Hepatocyte (in vitro differentiated cells): Measurements from ENCODE around the gene ZMYND12. TPM values are rescaled to one million over a fixed set of nuclear protein-coding genes. Genes with fewer than 3 reads are reported as not detected.

Experiments used
- DNase-seq: peaks from one replicate; pipeline ENCODE4 v3.0.0-alpha.2; 2016; ENCODE audit warnings: low spot score
- H2AFZ ChIP-seq: fragments of 200-600 bp; sonication (generic); 2 replicates; pipeline ENCODE4 v1.6.0; 2016; ENCODE audit warnings: antibody characterized with exemption, mild to moderate bottlenecking
- H3K27ac ChIP-seq: fragments of 200-600 bp; sonication (generic); 2 replicates; pipeline ENCODE4 v1.5.1; 2016; ENCODE audit warnings: mild to moderate bottlenecking
- H3K27me3 ChIP-seq: fragments of 200-600 bp; sonication (generic); 2 replicates; pipeline ENCODE4 v1.6.1; 2016
- H3K36me3 ChIP-seq: fragments of 200-600 bp; sonication (generic); replicated peaks from 2 replicates; pipeline ENCODE4 v1.5.1; 2016; ENCODE audit warnings: low read depth; ENCODE audit not compliant: insufficient read depth
- H3K4me1 ChIP-seq: fragments of 200-600 bp; sonication (generic); 2 replicates; pipeline ENCODE4 v1.5.1; 2016; ENCODE audit warnings: mild to moderate bottlenecking, moderate library complexity; ENCODE audit not compliant: insufficient read depth
- H3K4me2 ChIP-seq: fragments of 200-600 bp; sonication (generic); 2 replicates; pipeline ENCODE4 v1.6.0; 2016
- H3K4me3 ChIP-seq: fragments of 200-600 bp; sonication (generic); 2 replicates; pipeline ENCODE4 v1.5.1; 2016; ENCODE audit warnings: mild to moderate bottlenecking
- H3K79me2 ChIP-seq: fragments of 200-600 bp; sonication (generic); 2 replicates; pipeline ENCODE4 v1.6.0; 2017; ENCODE audit warnings: mild to moderate bottlenecking
- H3K9me2 ChIP-seq: fragments of 200-600 bp; sonication (generic); replicated peaks from 2 replicates; pipeline ENCODE4 v1.6.0; 2017; ENCODE audit warnings: mild to moderate bottlenecking; ENCODE audit not compliant: insufficient read depth
- H3K9me3 ChIP-seq: fragments of 200-600 bp; sonication (generic); 2 replicates; pipeline ENCODE4 v1.5.1; 2016; ENCODE audit warnings: low read depth, mild to moderate bottlenecking
- H4K20me1 ChIP-seq: fragments of 200-600 bp; sonication (generic); 2 replicates; pipeline ENCODE4 v1.6.0; 2016; ENCODE audit warnings: mild to moderate bottlenecking; ENCODE audit not compliant: insufficient read depth, poor library complexity, severe bottlenecking
- CTCF ChIP-seq: fragments of 200-600 bp; sonication (generic); IDR thresholded peaks from 2 replicates; pipeline ENCODE4 v1.5.1; 2016; ENCODE audit warnings: antibody characterized with exemption, mild to moderate bottlenecking; ENCODE audit not compliant: poor library complexity
- EZH2 ChIP-seq: fragments of 200-600 bp; sonication (generic); IDR thresholded peaks from 2 replicates; pipeline ENCODE4 v1.6.1; 2016; ENCODE audit warnings: antibody characterized with exemption, mild to moderate bottlenecking, borderline replicate concordance
- EZH2phosphoT487 ChIP-seq: fragments of 200-600 bp; sonication (generic); IDR thresholded peaks from one replicate; pipeline ENCODE4 v1.6.1; 2018; ENCODE audit warnings: antibody characterized with exemption, mild to moderate bottlenecking, low read depth, moderate library complexity; ENCODE audit not compliant: unreplicated experiment, severe bottlenecking
- WGBS: methylation state at CpG from one replicate; pipeline ENCODE4 v1.1.6; 2016; ENCODE audit warnings: low lambda C conversion rate; ENCODE audit errors: missing lambda C conversion rate; 5-methylcytosine and 5-hydroxymethylcytosine counted together
- polyA plus RNA-seq: library from polyadenylated mRNA; unstranded; fragments of >200 nt; fragmentation: Nextera tagmentation; extraction: Ambion mirVana; gene quantifications from 2 replicates; pipeline ENCODE4 v1.2.1, GENCODE V29; 2016
- total RNA-seq: library from RNA; depleted of rRNA; stranded (reverse); fragments of >200 nt; gene quantifications from 2 replicates; pipeline ENCODE4 v1.2.3, GENCODE V29; 2014

The ZMYND12 gene
- total and polyA plus RNA-seq, 2 experiments from 2014 or later, result 0.57 to 0.87 TPM

GRCh38 chr1:42429603-42430002, 26.2 kb downstream of the ZMYND12 start:
- Histone ChIP-seq H3K27ac (peak overlapping the region; percentile 80), H3K9me3 (no peaks in the 10 kb centered on the region), H3K36me3 (no peaks in the 10 kb centered on the region), H2AFZ (no peak overlapping the region), H3K9me2 (no peaks in the 10 kb centered on the region), H3K4me2 (no peak overlapping the region), H3K79me2 (no peaks in the 10 kb centered on the region), H3K4me1 (peaks cover 8% of the 10 kb centered on the region), H4K20me1 (no peaks in the 10 kb centered on the region), H3K4me3 (no peak overlapping the region), H3K27me3 (no peaks in the 10 kb centered on the region)
- 64% methylated on average over 1 of the region's 1 CpG for WGBS
- TF ChIP-seq EZH2, result no peak
- no peak for TF ChIP-seq EZH2phosphoT487
- TF ChIP-seq CTCF, result no peak
- no peak for DNase-seq

GRCh38 chr1:42427240-42427639, 28.6 kb downstream of the ZMYND12 start:
- Histone ChIP-seq H3K27ac (no peak overlapping the region), H3K27me3 (no peaks in the 10 kb centered on the region), H3K9me2 (no peaks in the 10 kb centered on the region), H3K4me1 (peaks cover 8% of the 10 kb centered on the region), H3K36me3 (no peaks in the 10 kb centered on the region), H2AFZ (no peak overlapping the region), H3K9me3 (no peaks in the 10 kb centered on the region), H3K79me2 (no peaks in the 10 kb centered on the region), H3K4me3 (no peak overlapping the region), H4K20me1 (no peaks in the 10 kb centered on the region), H3K4me2 (no peak overlapping the region)
- DNase-seq, result no peak
- TF ChIP-seq EZH2 (no peak), EZH2phosphoT487 (no peak), CTCF (no peak)
- whole genome bisulfite sequencing, result 82% methylated on average over 4 of the region's 4 CpGs

- Histone ChIP-seq H3K4me2 (no peak overlapping the region), H3K4me3 (no peak overlapping the region), H3K36me3 (no peaks in the 10 kb centered on the region), H3K9me2 (no peaks in the 10 kb centered on the region), H4K20me1 (no peaks in the 10 kb centered on the region), H2AFZ (no peak overlapping the region), H3K27me3 (no peaks in the 10 kb centered on the region), H3K27ac (no peak overlapping the region), H3K79me2 (no peaks in the 10 kb centered on the region), H3K4me1 (peaks cover 4% of the 10 kb centered on the region), H3K9me3 (no peaks in the 10 kb centered on the region)
- WGBS, result 81% methylated on average over 4 of the region's 4 CpGs
- no peak for TF ChIP-seq EZH2phosphoT487
- DNase-seq, result no peak
These were observed 31.6 kb downstream of the ZMYND12 start for GRCh38 chr1:42424201-42424600.

- Histone ChIP-seq H3K9me2 (no peaks in the 10 kb centered on the region), H2AFZ (no peak overlapping the region), H3K36me3 (no peaks in the 10 kb centered on the region), H4K20me1 (no peaks in the 10 kb centered on the region), H3K4me1 (peaks cover 4% of the 10 kb centered on the region), H3K4me2 (no peak overlapping the region), H3K4me3 (no peak overlapping the region), H3K79me2 (no peaks in the 10 kb centered on the region), H3K27me3 (no peaks in the 10 kb centered on the region), H3K9me3 (no peaks in the 10 kb centered on the region), H3K27ac (no peak overlapping the region)
- TF ChIP-seq CTCF (no peak), EZH2 (no peak), EZH2phosphoT487 (no peak)
- WGBS, result 93% methylated on average over 3 of the region's 3 CpGs
- no peak for DNase-seq
These were observed 32.1 kb downstream of the ZMYND12 start for GRCh38 chr1:42423681-42424080.
